ENCODE measurements around the gene PNCK.

PNCK gene

DNA sequence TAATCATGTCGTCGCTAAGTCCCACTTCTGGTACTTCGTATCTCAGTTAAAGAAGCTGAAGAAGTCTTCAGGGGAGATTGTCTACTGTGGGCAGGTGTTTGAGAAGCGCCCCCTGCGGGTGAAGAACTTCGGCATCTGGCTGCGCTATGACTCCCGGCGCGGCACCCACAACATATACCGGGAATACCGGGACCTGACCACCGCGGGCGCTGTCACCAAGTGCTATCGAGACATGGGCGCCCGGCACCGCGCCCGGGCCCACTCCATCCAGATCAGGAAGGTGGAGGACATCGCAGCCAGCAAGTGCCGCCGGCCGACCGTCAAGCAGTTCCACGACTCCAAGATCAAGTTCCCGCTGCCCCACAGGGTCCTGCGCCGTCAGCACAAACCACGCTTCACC is 11.3 kb downstream of the PNCK start:
- no peak for DNase-seq (ENCODE audit: low read depth, low spot score)

DNA sequence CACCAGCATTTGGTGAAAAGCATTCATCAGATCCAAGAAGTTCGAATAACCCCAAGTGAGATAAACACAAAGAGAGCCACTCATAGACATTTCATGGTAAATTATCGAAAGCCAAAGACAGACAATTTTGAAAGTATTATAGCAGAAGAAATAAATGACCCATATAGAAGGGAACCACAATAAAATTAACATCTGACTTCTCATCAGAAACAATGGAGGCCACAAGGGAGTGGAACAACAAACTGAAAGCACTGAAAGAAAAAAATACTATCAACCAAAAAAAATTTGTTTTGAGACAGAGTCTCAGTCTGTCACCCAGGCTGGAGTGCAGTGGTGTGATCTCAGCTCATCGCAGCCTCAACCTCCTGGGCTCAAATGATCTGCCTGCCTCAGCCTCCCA is 14.3 kb downstream of the PNCK start:
- no peak for DNase-seq (ENCODE audit: low read depth, low spot score)

DNA sequence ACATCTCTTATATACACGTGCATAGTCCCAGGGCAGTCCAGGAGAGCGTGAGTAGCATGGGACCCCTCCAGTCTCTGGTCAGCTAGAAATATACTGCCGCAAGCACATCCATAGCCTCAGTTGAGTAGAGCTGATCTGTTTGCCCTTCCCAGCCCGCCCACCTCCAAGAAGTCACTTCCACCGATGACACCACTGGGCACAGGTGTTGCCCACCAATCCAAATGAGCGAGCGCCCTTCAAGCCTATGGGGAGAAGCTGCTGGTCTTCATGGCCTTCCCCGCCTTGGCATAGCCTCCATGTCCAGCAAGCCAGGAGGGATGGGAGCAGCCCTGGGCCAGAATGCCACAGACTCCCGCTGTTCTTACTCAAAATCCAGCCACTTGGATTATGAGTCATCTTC is 16.5 kb downstream of the PNCK start:
- DNase-seq (ENCODE audit: low read depth, low spot score) = no peak

DNA sequence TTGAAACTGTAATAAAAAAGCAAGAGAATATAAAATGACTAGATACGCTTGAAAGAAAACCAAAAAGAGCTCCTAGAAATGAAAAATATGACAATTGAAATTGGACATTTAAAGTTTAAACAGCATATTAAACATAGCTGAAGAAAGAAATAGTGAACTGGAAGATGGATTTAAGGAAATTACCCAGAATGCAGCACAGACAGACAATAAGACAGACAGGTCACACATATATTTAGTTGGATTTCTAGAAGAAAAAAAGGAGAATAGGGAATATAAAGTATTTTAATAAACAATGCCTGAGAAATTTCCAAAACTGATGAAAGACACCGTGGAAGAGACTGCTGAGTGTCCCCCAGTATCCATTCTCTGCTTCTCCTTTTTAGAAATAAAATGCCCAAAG is 20.1 kb downstream of the PNCK start:
- DNase-seq (ENCODE audit: low read depth, low spot score) = no peak

DNA sequence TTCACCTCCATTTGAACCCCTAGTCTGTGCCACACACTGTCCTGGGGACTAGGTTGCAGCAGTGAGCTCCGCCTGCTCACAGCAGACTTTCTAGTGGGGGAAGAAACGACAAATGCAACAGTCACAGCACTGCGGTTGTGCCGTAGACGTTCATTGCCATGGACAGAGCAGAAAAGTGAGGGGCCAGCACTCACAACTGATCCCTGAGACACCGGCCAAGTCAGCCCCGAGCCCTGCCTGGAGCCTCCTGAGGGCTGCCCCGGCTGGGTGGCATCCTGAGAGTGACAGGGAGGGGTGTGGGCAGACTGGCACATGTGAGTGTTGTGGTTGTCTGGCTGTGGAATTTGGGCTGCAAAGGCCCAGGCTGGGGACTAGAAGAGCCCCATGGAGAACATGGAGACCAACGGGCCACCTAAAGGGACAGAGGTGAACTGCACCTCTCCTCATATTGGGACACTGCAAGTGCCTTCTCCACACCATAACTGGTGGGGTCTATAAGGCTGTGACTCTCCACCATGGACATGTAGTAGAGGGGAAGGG is 22.0 kb downstream of the PNCK start:
- DNase-seq (ENCODE audit: low read depth, low spot score) = no peak

DNA sequence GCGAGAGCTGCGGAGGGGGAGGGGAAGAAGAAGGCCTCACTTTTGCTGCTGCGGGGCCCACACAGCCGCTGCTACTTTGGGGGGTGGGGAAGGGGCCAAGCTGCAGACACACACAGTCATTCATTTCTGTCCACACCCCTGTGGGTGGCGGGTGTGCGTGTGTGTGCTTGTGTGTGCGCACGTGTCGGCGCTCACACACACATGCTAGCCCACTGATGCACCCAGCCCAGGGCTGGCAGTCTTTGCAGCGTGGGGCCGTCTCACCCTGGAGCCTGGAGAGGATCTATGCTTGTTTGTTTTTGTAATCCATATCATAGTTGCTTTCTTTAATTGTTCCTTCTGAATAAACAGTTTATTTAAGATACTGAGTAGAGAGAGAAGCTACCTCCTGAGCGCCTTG is 22.7 kb downstream of the PNCK start:
- no peak for DNase-seq (ENCODE audit: low read depth, low spot score)

DNA sequence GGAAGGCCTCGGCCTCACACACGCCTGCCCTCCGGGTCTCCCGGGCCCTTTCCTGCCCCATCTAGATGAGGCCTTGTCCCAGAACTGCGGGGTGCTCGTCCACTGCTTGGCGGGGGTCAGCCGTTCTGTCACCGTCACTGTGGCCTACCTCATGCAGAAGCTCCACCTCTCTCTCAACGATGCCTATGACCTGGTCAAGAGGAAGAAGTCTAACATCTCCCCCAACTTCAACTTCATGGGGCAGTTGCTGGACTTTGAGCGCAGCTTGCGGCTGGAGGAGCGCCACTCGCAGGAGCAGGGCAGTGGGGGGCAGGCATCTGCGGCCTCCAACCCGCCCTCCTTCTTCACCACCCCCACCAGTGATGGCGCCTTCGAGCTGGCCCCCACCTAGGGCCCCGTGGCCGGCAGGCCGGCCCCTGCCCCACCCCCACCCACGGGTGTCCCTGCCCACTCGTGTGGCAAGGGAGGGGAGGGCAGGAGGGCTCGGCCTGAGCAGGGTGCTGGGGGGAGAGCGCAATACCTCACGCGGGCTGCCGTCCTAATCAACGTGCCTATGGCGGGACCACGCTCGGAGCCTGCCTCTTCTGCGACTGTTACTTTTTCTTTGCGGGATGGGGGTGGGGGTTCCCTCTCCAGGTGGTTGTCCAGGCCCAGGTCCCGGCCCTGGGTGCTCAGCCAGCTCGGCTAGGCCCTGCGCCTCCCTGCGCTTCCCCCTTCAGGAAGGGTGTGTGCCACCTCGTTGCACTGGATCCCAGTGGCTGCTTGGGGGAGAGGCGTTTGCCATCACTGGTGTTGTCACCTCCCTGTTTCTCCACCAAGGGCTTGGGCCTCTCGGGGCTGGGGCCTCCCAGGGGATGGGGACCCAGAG is 23.5 kb downstream of the PNCK start:
- DNase-seq (ENCODE audit: low read depth, low spot score) = no peak

DNA sequence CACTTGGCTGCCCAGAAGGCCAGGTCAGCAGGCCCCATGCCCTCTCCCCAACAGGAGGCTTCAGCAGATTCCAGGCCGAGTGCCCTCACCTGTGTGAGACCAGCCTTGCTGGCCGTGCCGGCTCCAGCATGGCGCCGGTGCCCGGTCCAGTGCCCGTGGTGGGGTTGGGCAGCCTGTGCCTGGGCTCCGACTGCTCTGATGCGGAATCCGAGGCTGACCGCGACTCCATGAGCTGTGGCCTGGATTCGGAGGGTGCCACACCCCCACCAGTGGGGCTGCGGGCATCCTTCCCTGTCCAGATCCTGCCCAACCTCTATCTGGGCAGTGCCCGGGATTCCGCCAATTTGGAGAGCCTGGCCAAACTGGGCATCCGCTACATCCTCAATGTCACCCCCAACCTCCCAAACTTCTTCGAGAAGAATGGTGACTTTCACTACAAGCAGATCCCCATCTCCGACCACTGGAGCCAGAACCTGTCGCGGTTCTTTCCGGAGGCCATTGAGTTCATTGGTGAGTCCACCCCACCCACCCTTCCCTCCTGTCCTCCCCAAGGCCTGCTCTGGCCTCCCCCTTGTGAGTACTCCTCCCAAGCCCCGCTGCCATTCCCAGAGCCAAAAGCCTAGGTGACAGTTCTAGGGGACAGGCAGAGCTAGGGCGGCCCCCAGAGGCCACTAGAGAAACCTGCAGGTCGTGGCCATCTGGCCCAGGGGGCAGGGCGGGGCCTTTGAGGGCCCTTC is 24.3 kb downstream of the PNCK start:
- DNase-seq (ENCODE audit: low read depth, low spot score) = no peak

DNA sequence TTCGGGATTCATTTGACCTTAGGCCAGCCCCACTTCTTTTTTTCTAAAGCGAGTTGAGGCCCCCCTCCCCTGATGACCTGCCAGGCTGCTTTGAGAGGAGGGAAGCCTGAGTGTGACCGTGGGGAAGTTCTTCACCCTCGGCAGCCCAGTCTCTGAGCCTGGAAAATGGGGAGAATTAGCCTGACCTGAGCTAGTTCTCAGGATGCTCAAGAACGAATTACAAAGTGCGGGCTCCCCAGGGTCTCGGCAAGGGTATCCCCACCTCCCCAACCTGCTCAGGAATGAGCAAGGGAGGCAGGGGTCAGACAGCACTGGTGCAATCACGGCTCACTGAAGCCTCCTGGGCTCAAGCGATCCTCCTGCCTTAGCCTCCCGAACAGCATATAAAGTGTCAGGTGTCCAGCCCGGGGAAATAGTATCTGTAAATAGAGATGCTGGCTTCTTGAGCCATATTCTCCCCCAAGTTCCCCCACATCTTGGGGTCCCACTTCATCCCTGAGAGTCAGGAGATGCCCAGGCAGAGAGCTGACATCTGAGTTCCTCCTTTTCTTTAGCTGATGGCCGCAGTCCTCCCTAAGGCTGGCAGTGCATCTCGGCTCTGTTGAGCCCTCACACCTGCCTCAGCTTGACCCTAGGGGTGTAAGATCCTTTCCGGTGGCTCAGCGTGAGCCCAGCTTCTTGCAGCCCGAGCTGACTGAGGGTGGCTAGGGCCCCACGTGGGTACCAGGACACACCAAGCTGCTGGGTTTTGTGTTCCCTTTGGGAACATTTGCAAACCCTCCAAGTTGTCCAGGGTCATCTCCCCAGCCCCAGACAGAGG is 25.0 kb downstream of the PNCK start:
- no peak for DNase-seq (ENCODE audit: low read depth, low spot score)

DNA sequence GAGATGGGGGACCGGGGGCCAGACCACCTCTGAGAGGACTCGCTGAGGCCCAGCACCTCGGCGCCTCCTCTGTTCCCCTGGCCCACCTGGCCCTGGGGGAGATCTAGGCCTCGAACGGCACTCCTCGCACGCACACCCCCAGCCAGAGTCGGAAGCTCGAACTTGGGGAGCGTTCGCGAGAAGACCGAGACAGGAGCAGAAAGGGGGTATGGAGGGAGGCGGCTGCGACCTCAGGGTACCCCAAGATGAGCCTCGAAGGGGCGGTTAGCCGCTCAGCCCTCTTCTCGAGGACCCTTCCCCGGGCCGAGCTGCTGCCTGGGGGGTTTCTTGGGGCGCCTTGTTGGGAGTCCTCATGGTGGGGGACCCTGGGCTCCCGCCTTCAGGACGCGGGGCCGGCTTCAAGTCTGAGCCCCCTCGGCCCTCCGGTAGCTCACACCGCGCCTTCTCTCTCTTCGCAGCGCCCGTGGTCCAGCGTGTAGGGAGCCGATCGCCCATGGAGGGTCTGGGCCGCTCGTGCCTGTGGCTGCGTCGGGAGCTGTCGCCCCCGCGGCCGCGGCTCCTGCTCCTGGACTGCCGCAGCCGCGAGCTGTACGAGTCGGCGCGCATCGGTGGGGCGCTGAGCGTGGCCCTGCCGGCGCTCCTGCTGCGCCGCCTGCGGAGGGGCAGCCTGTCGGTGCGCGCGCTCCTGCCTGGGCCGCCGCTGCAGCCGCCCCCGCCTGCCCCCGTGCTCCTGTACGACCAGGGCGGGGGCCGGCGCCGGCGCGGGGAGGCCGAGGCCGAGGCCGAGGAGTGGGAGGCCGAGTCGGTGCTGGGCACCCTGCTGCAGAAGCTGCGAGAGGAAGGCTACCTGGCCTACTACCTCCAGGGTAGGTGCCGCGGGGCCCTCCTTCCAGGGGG is 25.9 kb downstream of the PNCK start:
- DNase-seq (ENCODE audit: low read depth, low spot score) = no peak

DNA sequence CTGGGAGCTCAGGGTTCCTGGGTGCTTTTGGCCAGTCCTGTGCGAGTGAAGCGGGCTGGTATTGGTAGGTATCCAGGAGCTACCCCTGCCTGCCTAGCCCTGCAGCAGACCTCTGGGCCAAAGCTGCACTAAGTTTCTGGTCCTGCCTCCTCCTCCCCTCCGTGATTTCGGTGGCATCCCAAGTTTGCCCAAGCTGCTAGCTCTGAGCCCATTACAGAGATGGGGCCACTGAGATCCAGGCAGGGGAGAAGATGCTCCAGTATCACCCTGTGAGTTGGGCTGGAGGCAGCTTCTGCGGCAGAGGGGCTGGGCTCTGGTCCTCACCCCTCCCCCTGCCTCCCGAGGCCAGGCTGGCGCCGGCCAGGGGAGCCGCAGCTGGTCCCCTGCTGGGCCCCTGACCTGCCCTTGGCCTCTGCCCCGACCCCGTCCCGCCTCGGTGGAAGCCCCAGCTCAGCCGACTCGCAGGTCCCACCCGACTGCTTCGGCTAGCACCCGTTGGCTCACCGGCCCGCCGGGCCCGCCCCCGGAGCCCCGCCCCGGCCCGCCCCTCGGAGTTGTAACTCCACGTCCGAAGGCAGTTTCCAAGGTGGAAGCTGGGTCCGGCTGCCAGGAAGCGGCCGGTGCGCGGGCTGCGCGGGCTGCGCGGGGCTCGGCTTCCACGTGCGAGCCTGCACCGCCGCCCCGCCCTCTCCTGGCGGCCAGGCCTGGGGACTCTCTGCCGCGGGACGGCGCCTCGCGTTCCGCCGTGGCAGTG is 26.8 kb downstream of the PNCK start, which contains the start of gene DUSP9:
DUSP9 (plus strand) TSS at position 584 of the 754 bp plus-strand sequence. CDS start 751 bp downstream, outside the sequence.
- no peak for DNase-seq (ENCODE audit: low read depth, low spot score)

DNA sequence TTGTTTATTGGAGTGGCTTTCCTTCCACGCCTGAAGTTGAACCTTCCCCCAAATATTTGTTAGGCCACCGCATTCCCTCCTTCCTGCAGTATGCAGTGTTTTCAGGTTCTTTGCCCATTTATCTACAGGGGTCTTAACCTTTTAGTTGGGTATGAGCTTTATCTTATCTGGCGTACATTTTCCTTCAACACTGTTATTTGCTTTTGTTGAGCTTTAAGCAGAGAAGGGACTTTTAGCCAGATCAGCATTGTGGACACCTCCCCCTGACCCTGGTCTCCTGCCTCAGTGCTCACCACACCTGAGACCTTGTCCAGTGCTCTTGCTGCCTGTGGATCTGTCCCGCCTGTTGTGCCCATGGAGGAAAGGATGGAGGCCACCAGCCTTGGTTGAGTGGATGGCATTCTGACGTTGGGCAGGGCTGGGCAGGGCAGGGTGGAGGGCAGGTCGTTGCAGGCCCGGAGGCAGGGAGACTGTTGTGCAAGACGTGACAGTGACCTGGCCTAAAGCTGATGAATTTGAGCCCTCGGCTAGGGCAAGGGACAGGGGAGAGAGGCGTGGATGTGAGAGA is 27.6 kb downstream of the PNCK start:
- no peak for DNase-seq (ENCODE audit: low read depth, low spot score)

DNA sequence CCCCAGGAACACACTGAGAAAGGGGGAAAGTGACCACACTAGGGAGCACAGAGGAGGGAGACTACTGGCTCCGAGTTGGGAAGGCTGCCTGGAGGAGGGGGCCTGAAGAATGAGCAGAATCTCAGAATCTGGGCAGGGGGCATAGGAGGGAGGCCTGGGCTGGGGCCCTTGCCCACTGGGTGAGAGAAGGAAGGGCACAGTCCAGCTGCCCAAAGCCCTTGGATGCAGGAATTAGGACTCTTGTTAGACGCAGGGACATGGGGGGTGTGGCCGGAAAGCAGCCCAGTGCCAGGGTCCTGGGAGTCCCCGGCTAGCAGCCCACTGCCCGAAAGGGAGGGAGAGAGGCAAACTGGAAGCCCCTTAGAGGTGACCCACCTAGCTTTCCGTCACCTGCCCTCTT is 28.5 kb downstream of the PNCK start:
- no peak for DNase-seq (ENCODE audit: low read depth, low spot score)

DNA sequence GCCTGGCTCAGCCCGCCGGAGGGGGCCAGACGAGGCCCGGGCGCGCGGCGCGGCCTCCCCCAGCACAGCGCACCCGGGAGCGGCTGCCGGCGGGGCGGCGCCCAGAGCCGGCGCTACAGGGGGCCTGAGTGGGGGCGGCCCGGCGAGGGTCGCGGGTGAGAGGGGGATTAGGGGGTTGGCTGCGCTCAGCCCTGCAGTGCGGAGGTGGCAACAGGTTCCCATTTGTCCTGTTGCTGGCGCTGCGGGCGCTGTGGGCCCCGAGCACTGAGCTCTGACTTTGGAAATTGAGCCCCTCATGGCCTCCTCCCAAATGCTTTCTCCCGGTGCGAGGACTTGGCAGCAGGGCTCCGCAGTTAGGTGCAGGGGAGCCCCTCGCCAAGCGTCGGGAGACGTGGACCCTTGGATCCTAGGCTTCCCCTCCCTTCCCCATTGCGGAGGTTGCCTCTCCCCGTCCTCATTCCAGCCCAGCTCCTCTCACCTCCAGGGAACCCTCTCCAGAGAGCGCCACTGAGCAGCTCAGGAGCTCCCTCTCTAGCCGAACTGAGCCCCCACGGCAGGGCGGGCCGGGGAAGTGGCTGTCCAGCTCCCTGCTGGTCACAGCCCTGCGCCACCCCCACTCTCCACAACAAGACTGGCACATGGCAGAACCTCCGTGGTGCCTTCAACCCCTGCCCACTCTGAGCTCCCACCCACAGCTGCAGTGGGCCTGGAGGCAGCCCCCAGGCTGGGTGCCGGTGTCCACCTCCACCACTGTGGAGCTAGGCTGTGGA is 29.1 kb downstream of the PNCK start:
- no peak for DNase-seq (ENCODE audit: low read depth, low spot score)

DNA sequence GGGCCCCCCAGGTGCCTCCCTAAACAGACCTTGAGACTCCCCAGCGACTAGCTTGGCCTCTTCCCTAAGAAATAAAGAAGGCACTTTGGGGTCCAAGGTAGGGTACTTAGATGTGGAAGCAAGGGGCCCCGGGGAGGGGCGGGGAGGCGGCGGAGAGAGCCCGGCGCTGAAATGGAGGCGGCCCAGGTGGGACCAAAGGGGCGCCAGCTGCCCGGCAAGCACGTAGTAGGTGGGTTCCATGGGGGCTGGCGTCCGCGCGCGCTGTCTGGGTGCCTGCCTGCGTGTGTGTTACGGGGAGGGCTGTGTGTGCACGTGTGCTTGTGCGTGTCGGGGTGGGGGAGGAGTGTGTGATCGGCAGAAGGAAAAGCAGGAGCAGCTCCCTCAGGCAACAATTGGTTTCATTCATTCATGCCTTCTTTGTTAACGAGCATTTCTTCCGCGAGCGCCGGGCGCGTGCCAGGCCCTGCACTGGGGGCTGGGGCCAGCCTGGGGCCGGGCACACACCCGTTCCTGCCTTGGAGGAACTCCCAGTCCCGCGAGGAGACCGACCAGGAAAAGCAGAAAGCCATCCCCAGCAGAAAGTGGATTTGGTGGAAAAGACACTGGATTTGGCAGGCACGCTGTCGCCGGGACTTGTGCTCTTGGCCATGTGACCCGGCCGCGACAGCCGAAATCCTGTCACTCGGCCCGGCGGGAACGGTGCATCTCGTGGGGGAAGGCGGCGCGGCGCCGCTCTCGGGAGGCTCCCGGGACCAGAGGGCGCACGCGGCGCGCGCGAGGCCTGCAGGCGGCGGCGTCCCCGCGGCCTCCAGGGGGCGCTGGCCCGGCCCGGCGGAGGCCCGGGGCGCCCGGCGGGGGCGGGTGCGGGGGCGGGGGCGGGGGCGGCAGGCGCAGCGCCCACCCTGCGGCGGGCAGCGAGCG is 29.9 kb downstream of the PNCK start:
- no peak for DNase-seq (ENCODE audit: low read depth, low spot score)

DNA sequence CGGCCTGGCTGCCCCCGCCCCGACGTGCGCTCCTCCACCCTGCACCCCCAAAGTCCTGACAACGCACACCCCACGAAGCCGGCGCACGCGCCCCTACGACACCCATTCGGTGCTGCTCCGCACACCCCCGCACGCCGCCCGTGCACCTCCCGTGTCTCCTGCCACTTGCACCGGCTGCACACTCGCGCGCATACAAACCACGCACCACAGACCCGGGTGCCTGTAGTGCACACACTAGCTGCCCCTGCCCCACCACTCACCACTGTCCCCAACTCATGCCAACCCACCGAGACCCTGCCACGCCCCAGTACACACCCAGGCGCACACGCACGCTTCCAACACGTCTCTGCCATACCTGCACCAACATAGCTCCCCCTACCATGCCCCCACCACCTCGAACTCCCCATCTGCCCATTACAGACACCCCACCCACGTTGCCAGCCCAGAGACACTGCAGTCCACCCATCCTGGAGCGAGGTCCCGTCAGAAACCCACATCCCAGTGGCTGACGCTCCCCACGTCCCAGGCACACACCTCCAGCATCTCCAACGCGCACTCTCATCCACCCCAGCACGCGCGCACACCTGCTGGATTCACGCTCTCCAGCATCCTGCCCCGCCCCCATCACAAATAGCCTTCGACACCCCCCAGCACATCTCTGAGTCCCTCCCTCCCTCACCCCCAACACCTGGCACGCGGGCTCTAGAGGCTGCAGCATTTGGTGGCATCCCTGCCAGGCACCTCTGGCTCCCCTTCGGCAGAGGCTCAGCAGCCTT is 30.8 kb downstream of the PNCK start:
- no peak for DNase-seq (ENCODE audit: low read depth, low spot score)

DNA sequence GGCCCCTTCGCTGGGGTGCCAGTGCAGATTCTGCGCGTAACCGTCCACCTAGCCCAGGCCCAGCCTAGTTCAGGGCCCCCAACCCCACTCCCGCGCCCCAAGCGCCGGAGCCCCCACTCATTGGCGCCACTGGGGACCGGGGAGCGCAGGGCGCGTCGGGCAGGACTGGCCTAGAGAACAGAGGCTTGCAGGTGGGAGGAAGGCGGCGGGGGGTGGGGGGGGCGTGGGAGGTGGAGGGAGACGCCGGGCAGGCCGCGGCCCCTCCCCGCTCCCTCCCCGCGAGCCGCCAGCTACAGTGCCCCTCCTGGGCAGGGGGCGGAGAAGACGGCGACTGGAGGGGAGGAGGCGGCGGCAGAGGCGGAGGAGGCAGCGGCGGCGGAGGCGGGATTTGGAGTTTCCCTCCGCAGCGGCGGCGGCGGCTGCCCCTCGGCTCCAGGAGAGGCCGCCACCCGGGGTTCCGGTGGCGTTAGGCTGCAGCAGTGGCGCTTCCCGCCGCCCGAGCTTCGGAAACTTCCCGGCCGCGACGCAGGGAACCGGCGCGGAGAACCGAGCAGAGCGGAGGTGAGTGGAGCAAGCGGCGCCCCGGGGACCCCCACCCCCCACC is 31.5 kb downstream of the PNCK start:
- no peak for DNase-seq (ENCODE audit: low read depth, low spot score)

Measured in iPS DF 19.7 (cell line).